Measurements from ENCODE around the gene BHLHE40. TPM values are rescaled to one million over a fixed set of nuclear protein-coding genes. Genes with fewer than 3 reads are reported as not detected.

BHLHE40 gene
- total and polyA plus RNA-seq, 2 experiments from 2014 or later = 1.7 to 2.2 TPM

- no peak for TF ChIP-seq EZH2 (IDR thresholded peaks at IDR 0.05; ENCODE audit: low read depth, unreplicated experiment)
Measured at GRCh38 chr3:4995500-4996053, 16.3 kb downstream of the BHLHE40 start (continued).

- no peak for TF ChIP-seq ETS1 (IDR thresholded peaks at IDR 0.05)
- no peak for TF ChIP-seq CREB1 (CRISPR knock-in tag; IDR thresholded peaks at IDR 0.05; ENCODE audit: low read depth)
- no peak for TF ChIP-seq POLR2AphosphoS5 (IDR thresholded peaks at IDR 0.05; ENCODE audit: low read depth)
- no peak for TF ChIP-seq EZH2 (IDR thresholded peaks at IDR 0.05; ENCODE audit: low read depth, unreplicated experiment)
- no peak for TF ChIP-seq ZNF462 (CRISPR knock-in tag; IDR thresholded peaks at IDR 0.05)
- no peak for TF ChIP-seq ZNF114 (CRISPR knock-in tag; IDR thresholded peaks at IDR 0.05)
- no peak for TF ChIP-seq REST (IDR thresholded peaks at IDR 0.05; ENCODE audit: unreplicated experiment)
- TF ChIP-seq JUNB (IDR thresholded peaks at IDR 0.05; ENCODE audit: unreplicated experiment) = no peak
- no peak for TF ChIP-seq NANOG (IDR thresholded peaks at IDR 0.05; ENCODE audit: borderline replicate concordance)
- no peak for TF ChIP-seq CTCF (conservative IDR thresholded peaks at IDR 0.05; ENCODE audit: low read depth in 2 of 2)
- no peak for TF ChIP-seq ZNF331 (CRISPR knock-in tag; IDR thresholded peaks at IDR 0.05; ENCODE audit: low read depth)
- no peak for TF ChIP-seq STAT1 (IDR thresholded peaks at IDR 0.05; ENCODE audit: unreplicated experiment)
- ATAC-seq = no peak
- Histone ChIP-seq H2AFZ (peak overlapping the region; percentile 52; the same call in 1 of the 2 replicates), H3K27me3 (ENCODE audit: insufficient read depth) (no peaks in the 10 kb centered on the region), H3K9me2 (ENCODE audit: insufficient read depth) (no peaks in the 10 kb centered on the region), H3K27ac (ENCODE audit: low read depth) (no peak overlapping the region), H3K36me3 (ENCODE audit: insufficient read depth) (no peaks in the 10 kb centered on the region), H3K4me3 (no peak overlapping the region), H3K79me2 (replicated peaks; ENCODE audit: insufficient read depth) (no peaks in the 10 kb centered on the region), H3K4me1 (ENCODE audit: insufficient read depth) (peaks cover 6% of the 10 kb centered on the region; the same call in 1 of the 2 replicates), H3F3A (replicated peaks; ENCODE audit: low read depth) (no peaks in the 10 kb centered on the region), H4K20me1 (replicated peaks; ENCODE audit: insufficient read depth) (no peaks in the 10 kb centered on the region), H3K4me2 (no peak overlapping the region)
- H3K27me3 Mint-ChIP-seq (ENCODE audit: insufficient read depth, low read depth, poor library complexity) = peaks cover 7% of the 10 kb centered on the region
- peaks cover 18% of the 10 kb centered on the region for H3K4me1 Mint-ChIP-seq
- H3K27ac Mint-ChIP-seq = no peak overlapping the region
- DNase-seq (ENCODE audit: low spot score) = no peak
- no peaks in the 10 kb centered on the region for H3K9me3 Mint-ChIP-seq
- no peaks in the 10 kb centered on the region for H3K36me3 Mint-ChIP-seq (ENCODE audit: low read depth)
- no peak overlapping the region; the same call in 2 of the 3 replicates for H3K4me3 Mint-ChIP-seq
Measured at GRCh38 chr3:4996223-4996765, 17.1 kb downstream of the BHLHE40 start.
